Thyroid gland (tissue), 4 donors: Measurements from ENCODE around the gene SULT1B1.

Experiments used
- CTCF ChIP-seq, 6 experiments: fragments of 200-600 bp in 3 of 6; fragments of 450-650 bp in 3 of 6; sonication (generic) in 3 of 6; IDR thresholded peaks; one replicate each; pipeline ENCODE4 v1.5.1; 2016 to 2019; ENCODE audit warnings: antibody characterized with exemption in 6 of 6, mild to moderate bottlenecking in 2 of 6, inconsistent platforms in 1 of 6, moderate library complexity in 1 of 6
- POLR2A ChIP-seq, 2 donors: fragments of 450-650 bp; IDR thresholded peaks; one replicate each; pipeline ENCODE4 v1.6.1; 2017; ENCODE audit warnings: antibody characterized with exemption in 2 of 2, mild to moderate bottlenecking in 2 of 2, moderate library complexity in 1 of 2

GRCh38 chr4:69776696-69777095 lies 16.3 kb upstream of the SULT1B1 start:
- TF ChIP-seq CTCF (IDR thresholded peaks at IDR 0.05) (no peak), POLR2A (IDR thresholded peaks at IDR 0.05) (no peak)
